Prostate gland (tissue), 2 donors: ENCODE data around the gene R3HDM2. TPM values are rescaled to one million over a fixed set of nuclear protein-coding genes. Genes with fewer than 3 reads are reported as not detected.
A peak's percentile ranks its signal among the peaks of the same experiment; 100 is the strongest.

Experiments
- DNase-seq: peaks from one replicate; pipeline ENCODE4 v3.0.0-alpha.2; 2019; ENCODE audit warnings: low spot score
- H3K27ac ChIP-seq, 2 donors: fragments of 200-600 bp; sonication (generic); 2 replicates each; pipeline ENCODE4 v1.5.1; 2017 to 2019
- H3K27me3 ChIP-seq: fragments of 200-600 bp; sonication (generic); replicated peaks from 2 replicates; pipeline ENCODE4 v1.5.1; 2019; ENCODE audit not compliant: insufficient read depth
- H3K36me3 ChIP-seq, 2 donors: fragments of 200-600 bp; sonication (generic); 1 replicate in 1 of 2; 2 replicates in 1 of 2; pipeline versions ENCODE4 v1.5.1 to v1.8.1; 2017 to 2019
- H3K4me1 ChIP-seq: fragments of 200-600 bp; sonication (generic); replicated peaks from 2 replicates; pipeline ENCODE4 v1.5.1; 2019
- H3K4me3 ChIP-seq, 2 donors: fragments of 200-600 bp; sonication (generic); 2 replicates each; pipeline ENCODE4 v1.5.1; 2017 to 2019
- H3K9me3 ChIP-seq: fragments of 200-600 bp; sonication (generic); 2 replicates; pipeline ENCODE4 v1.5.1; 2017
- CTCF ChIP-seq, 4 experiments: fragments of 200-600 bp in 2 of 4; fragments of 450-650 bp in 2 of 4; sonication (generic) in 2 of 4; IDR thresholded peaks; 1 replicate in 3 of 4; 2 replicates in 1 of 4; pipeline ENCODE4 v1.5.1; 2016 to 2019; ENCODE audit warnings: antibody characterized with exemption in 4 of 4, mild to moderate bottlenecking in 2 of 4, moderate library complexity in 2 of 4
- POLR2A ChIP-seq: fragments of 450-650 bp; IDR thresholded peaks from one replicate; pipeline ENCODE4 v1.6.1; 2016; ENCODE audit warnings: antibody characterized with exemption, mild to moderate bottlenecking
- POLR2AphosphoS5 ChIP-seq: sonication (generic); formaldehyde crosslinking; IDR thresholded peaks from one replicate; pipeline ENCODE4 v1.6.1; 2017; ENCODE audit warnings: antibody characterized with exemption
- WGBS: methylation state at CpG from one replicate; pipeline ENCODE4 v1.1.5; 2018; 5-methylcytosine and 5-hydroxymethylcytosine counted together
- intact Hi-C: fragments of 100-400 bp; cut with DNase I; formaldehyde crosslinking; loops from one replicate; pipeline ENCODE4 v1.14.2; 2022
- total RNA-seq, 2 donors: library from RNA; depleted of rRNA; stranded (reverse); fragments of >200 nt; gene quantifications; one replicate each; pipeline ENCODE4 v1.1.0, GENCODE V29; 2016

R3HDM2 gene
- total RNA-seq, 2 donors from 2014 or later: 38.7 to 80.9 TPM

GRCh38 chr12:57247041-57247440 is 183.8 kb downstream of the R3HDM2 start:
- Histone ChIP-seq H3K4me1 (peaks cover 8% of the 10 kb centered on the region), H3K4me3 (no peak overlapping the region), H3K27ac (no peak overlapping the region), H3K36me3 (no peaks in the 10 kb centered on the region), H3K9me3 (no peaks in the 10 kb centered on the region), H3K27me3 (no peaks in the 10 kb centered on the region)
- no peak for DNase-seq
- 96% methylated on average over 1 of the region's 1 CpG for WGBS
- intact Hi-C loops: loop anchor here (5.0 kb wide), 1 partner anchor 480 kb away; no protein-coding TSS in a partner anchor
- TF ChIP-seq POLR2AphosphoS5 (no peak), POLR2A (no peak), CTCF (IDR thresholded peaks at IDR 0.05) (no peak)

- no peak overlapping the region for H3K27ac ChIP-seq
- no peak overlapping the region for H3K4me3 ChIP-seq
- peaks cover 25% of the 10 kb centered on the region for H3K4me1 ChIP-seq
- no peaks in the 10 kb centered on the region for H3K9me3 ChIP-seq
- WGBS: 81% methylated on average over 6 of the region's 6 CpGs
- TF ChIP-seq POLR2A: no peak
- no peak for TF ChIP-seq POLR2AphosphoS5
- no peak for TF ChIP-seq CTCF (IDR thresholded peaks at IDR 0.05)
- intact Hi-C loops: no loop called here
- DNase-seq: no peak
- no peaks in the 10 kb centered on the region for H3K27me3 ChIP-seq
- H3K36me3 ChIP-seq: no peaks in the 10 kb centered on the region
These were observed 186.5 kb downstream of the R3HDM2 start for GRCh38 chr12:57244312-57244696.

GRCh38 chr12:57243521-57244311 is 187.1 kb downstream of the R3HDM2 start:
- Histone ChIP-seq H3K27ac (no peak overlapping the region), H3K4me1 (peaks cover 25% of the 10 kb centered on the region), H3K4me3 (peak overlapping the region; percentile 18 to 24), H3K27me3 (no peaks in the 10 kb centered on the region), H3K9me3 (no peaks in the 10 kb centered on the region), H3K36me3 (no peaks in the 10 kb centered on the region)
- peak; percentile 74 for DNase-seq
- intact Hi-C loops: no loop called here
- TF ChIP-seq POLR2A (no peak), POLR2AphosphoS5 (peak; percentile 52), CTCF (IDR thresholded peaks at IDR 0.05) (peak; percentile 40 to 80 (median 71))
- WGBS: 11% methylated on average over 36 of the region's 41 CpGs

GRCh38 chr12:57242691-57243454 is 188.0 kb downstream of the R3HDM2 start:
- Histone ChIP-seq H3K27ac (no peak overlapping the region), H3K9me3 (no peaks in the 10 kb centered on the region), H3K4me3 (peak overlapping the region; percentile 18 to 24), H3K27me3 (no peaks in the 10 kb centered on the region), H3K36me3 (no peaks in the 10 kb centered on the region), H3K4me1 (peaks cover 29% of the 10 kb centered on the region)
- under 1% methylated on average over 37 of the region's 45 CpGs for WGBS
- intact Hi-C loops: no loop called here
- no peak for DNase-seq
- TF ChIP-seq CTCF (IDR thresholded peaks at IDR 0.05) (peak; percentile 25 to 51 (median 33)), POLR2AphosphoS5 (no peak), POLR2A (no peak)
